ENCODE measurements around the gene SYTL4.

SYTL4 gene

DNA sequence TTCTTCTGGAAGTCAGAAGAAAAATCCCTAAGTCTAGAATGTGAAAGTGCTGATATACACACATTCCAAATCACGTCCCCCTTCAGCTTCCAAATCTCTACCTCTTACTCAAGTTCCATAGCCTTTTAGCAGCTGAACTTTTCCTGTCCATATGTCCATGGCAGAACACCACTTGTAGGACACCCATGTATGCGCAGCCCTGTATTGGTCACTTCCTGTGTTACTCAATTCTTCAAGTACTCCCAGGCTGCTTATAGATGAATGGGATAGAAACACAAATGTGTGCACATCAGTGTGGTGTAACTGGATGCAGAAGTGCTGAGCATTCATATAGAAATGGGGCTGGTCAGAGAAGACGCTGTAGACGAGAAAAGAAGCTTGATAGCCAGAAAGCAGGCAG is 69.1 kb downstream of the SYTL4 start:
- no peak overlapping the region for H3K4me3 ChIP-seq (replicated peaks; ENCODE audit: low read depth, low read length)
- TF ChIP-seq, protein P1, sequence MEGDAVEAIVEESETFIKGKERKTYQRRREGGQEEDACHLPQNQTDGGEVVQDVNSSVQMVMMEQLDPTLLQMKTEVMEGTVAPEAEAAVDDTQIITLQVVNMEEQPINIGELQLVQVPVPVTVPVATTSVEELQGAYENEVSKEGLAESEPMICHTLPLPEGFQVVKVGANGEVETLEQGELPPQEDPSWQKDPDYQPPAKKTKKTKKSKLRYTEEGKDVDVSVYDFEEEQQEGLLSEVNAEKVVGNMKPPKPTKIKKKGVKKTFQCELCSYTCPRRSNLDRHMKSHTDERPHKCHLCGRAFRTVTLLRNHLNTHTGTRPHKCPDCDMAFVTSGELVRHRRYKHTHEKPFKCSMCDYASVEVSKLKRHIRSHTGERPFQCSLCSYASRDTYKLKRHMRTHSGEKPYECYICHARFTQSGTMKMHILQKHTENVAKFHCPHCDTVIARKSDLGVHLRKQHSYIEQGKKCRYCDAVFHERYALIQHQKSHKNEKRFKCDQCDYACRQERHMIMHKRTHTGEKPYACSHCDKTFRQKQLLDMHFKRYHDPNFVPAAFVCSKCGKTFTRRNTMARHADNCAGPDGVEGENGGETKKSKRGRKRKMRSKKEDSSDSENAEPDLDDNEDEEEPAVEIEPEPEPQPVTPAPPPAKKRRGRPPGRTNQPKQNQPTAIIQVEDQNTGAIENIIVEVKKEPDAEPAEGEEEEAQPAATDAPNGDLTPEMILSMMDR (IDR thresholded peaks at IDR 0.05; ENCODE audit: low read depth, low read length, missing control alignments) = no peak
- no peak for DNase-seq (ENCODE audit: extremely low read depth, low read depth)

DNA sequence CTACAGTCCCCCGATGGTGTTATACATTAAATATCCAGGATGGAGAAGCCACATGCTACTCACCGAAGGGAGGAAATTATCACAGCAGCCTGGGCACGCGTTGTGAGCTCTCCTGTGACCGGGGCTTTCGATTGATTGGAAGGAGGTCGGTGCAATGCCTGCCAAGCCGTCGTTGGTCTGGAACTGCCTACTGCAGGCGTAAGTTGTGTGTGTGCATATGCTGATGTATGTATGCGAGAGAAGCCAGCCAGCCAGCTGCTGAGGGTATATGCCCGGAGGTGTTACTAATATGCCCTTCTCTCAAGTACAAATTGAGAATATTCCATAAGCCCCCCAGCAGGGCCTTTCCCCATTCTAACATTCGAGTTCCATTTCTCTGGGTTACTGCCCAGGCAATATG is 69.8 kb downstream of the SYTL4 start:
- H3K4me3 ChIP-seq (replicated peaks; ENCODE audit: low read depth, low read length) = no peak overlapping the region
- TF ChIP-seq, protein P1 (IDR thresholded peaks at IDR 0.05; ENCODE audit: low read depth, low read length, missing control alignments) = no peak
- DNase-seq (ENCODE audit: extremely low read depth, low read depth) = no peak

DNA sequence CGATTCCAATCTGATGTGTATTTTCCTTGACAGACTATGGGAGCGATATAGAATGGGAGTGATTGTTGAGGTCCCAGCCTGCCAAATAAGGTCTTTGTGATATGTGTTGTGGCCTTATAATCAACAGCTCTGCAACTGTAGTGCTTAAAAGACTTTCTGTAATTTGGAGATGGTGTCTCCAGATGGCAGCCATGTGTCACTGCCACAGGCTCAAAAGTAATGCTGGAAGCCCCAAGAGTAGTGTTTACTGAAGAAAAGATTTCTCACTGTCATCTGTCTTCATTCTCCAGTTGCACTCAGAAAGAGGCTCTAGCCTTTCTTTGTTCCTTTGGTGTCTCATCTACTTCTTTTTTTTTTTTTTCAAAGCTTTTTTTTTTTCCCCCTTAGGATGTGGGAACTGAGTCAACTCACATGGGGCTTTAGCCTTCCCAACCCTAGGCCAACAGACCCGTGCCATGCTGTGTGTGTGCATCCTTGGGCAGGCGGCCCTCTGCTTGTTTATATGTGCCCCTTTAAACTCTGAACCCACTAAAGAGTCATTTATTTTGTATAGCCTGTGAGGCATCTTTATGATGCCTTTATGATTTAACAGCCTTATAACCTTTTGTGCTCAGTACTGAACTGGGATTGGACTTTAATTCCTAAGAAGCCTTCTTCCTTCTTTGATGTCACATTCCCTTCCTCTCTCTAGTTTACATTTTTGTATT is 72.3 kb downstream of the SYTL4 start:
- TF ChIP-seq, protein P1 (IDR thresholded peaks at IDR 0.05; ENCODE audit: low read depth, low read length, missing control alignments) = no peak
- DNase-seq (ENCODE audit: extremely low read depth, low read depth) = no peak
- H3K4me3 ChIP-seq (replicated peaks; ENCODE audit: low read depth, low read length) = no peak overlapping the region

- TF ChIP-seq, protein P1 (IDR thresholded peaks at IDR 0.05; ENCODE audit: low read depth, low read length, missing control alignments) = no peak
- no peak for DNase-seq (ENCODE audit: extremely low read depth, low read depth)
- no peak overlapping the region for H3K4me3 ChIP-seq (replicated peaks; ENCODE audit: low read depth, low read length)
Observed at GRCh38 chrX:100658941-100659381, 73.0 kb downstream of the SYTL4 start.

DNA sequence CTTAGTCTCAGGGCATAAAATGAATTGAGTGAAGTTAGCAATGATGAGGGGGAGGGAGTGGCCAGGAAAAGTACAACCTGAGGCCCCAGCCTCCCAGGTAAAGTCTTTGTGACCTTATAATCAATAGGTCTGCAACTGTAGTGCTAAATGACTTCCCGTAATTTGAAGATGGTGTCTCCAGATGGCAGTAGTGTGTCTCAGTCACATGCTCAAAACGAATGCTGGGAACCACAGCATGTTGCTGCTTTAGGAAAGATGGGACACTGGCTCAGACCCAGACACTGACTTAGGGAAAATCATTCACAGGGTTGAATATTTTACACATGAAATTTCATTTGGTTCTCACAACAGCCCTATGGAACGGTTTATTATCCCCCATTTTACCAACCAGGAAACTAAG is 77.7 kb downstream of the SYTL4 start:
- TF ChIP-seq, protein P1 (IDR thresholded peaks at IDR 0.05; ENCODE audit: low read depth, low read length, missing control alignments) = peak; percentile 9
- no peak for DNase-seq (ENCODE audit: extremely low read depth, low read depth)
- H3K4me3 ChIP-seq (replicated peaks; ENCODE audit: low read depth, low read length) = no peak overlapping the region

DNA sequence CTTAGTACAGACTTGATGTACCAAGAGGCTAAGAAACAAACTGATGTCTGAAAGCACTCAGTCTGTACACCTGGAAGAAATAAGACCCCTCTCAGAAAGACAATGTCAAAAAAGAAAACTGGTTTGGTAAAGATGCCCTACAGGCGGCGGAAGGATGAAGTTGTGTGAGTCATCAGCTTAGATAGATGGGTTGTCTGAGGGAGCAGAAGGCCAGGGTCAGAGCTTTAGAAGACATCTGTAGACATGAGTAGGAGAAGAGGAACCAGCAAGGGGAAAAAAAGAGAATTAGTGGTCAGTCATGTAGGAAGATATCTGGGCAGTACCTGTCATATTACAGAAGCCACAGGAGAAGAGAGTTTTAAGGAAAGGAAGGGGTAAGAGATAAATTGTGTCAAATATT is 79.7 kb downstream of the SYTL4 start:
- DNase-seq (ENCODE audit: extremely low read depth, low read depth) = no peak
- TF ChIP-seq, protein P1 (IDR thresholded peaks at IDR 0.05; ENCODE audit: low read depth, low read length, missing control alignments) = no peak
- H3K4me3 ChIP-seq (replicated peaks; ENCODE audit: low read depth, low read length) = no peak overlapping the region

GRCh38 chrX:100650841-100651240 is 81.1 kb downstream of the SYTL4 start:
- TF ChIP-seq, protein P1 (IDR thresholded peaks at IDR 0.05; ENCODE audit: low read depth, low read length, missing control alignments) = no peak
- DNase-seq (ENCODE audit: extremely low read depth, low read depth) = no peak
- H3K4me3 ChIP-seq (replicated peaks; ENCODE audit: low read depth, low read length) = no peak overlapping the region
